Measurements from ENCODE around the gene RNF11.

RNF11 gene

GRCh38 chr1:51281807-51282206 lies 45.7 kb downstream of the RNF11 start:
- no peak overlapping the region for H3K4me3 ChIP-seq (ENCODE audit: low read depth, low read length)
- TF ChIP-seq, protein P1, sequence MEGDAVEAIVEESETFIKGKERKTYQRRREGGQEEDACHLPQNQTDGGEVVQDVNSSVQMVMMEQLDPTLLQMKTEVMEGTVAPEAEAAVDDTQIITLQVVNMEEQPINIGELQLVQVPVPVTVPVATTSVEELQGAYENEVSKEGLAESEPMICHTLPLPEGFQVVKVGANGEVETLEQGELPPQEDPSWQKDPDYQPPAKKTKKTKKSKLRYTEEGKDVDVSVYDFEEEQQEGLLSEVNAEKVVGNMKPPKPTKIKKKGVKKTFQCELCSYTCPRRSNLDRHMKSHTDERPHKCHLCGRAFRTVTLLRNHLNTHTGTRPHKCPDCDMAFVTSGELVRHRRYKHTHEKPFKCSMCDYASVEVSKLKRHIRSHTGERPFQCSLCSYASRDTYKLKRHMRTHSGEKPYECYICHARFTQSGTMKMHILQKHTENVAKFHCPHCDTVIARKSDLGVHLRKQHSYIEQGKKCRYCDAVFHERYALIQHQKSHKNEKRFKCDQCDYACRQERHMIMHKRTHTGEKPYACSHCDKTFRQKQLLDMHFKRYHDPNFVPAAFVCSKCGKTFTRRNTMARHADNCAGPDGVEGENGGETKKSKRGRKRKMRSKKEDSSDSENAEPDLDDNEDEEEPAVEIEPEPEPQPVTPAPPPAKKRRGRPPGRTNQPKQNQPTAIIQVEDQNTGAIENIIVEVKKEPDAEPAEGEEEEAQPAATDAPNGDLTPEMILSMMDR (IDR thresholded peaks at IDR 0.05; ENCODE audit: borderline replicate concordance, insufficient read depth, low read depth, low read length) = no peak

DNA sequence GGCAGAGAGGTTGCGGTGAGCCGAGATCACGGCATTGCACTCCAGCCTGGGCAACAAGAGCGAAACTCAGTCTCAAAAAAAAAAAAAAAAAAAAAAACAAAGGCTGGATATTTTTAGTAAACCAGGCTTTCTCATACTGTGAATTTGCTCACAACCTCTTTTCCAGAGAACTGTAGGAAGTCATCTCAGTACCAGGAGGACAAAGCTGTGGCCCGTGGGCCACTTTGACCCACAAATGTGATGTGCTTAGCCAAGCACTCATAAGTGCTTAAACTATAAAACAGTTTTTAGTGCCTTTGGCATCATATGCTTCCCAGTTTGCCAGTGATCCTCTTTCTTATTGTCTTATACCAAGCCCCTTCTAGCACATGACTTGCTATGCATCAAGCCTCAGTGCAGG lies 46.5 kb downstream of the RNF11 start:
- TF ChIP-seq, protein P1 (IDR thresholded peaks at IDR 0.05; ENCODE audit: borderline replicate concordance, insufficient read depth, low read depth, low read length) = no peak
- no peak overlapping the region for H3K4me3 ChIP-seq (ENCODE audit: low read depth, low read length)

DNA sequence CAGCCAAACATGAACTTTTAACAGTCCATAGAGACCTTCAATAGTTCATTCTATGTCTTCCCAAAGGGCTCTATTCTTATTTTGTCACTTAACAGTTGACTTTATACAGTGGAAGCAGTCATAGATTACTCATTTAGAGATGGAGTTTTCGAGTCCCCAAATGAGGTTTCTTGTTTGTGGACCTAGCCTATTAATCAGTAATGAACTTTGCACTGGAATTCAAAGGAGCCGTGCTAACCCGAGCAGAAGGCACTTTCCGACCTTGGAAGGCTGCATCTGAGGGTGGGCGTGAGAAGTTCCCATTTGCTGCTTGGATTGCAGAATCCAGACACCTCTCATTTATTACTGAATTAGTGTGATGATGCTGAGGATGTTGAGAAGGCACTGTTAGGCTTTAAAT lies 47.9 kb downstream of the RNF11 start:
- no peak overlapping the region for H3K4me3 ChIP-seq (ENCODE audit: low read depth, low read length)
- TF ChIP-seq, protein P1 (IDR thresholded peaks at IDR 0.05; ENCODE audit: borderline replicate concordance, insufficient read depth, low read depth, low read length) = no peak

DNA sequence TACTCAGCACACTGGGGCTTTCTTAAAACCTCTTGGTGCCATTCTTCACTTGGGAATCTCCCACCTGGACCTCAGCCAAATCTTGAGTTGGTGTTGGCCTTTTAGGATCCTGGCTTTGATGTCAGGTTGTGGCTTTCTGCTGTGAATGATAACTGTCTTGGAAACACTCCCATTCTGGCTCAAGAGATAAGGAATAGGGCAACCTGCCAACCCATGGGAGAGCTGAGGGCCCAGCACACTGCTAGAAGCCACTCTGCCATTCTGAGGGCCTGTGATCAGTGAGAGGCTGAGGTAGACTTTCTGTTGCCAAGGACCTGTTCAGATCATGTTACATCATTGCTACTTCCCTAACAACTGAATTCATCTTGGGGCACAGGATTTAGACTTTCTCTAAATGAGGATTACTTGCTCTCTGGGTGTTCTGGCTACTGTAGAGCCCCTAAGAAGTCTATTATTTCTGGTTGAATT lies 48.4 kb downstream of the RNF11 start:
- no peak overlapping the region for H3K4me3 ChIP-seq (ENCODE audit: low read depth, low read length)
- TF ChIP-seq, protein P1 (IDR thresholded peaks at IDR 0.05; ENCODE audit: borderline replicate concordance, insufficient read depth, low read depth, low read length) = no peak

GRCh38 chr1:51285055-51285454 lies 49.0 kb downstream of the RNF11 start:
- no peak overlapping the region for H3K4me3 ChIP-seq (ENCODE audit: low read depth, low read length)
- TF ChIP-seq, protein P1 (IDR thresholded peaks at IDR 0.05; ENCODE audit: borderline replicate concordance, insufficient read depth, low read depth, low read length) = no peak

GRCh38 chr1:51287966-51288365 lies 51.9 kb downstream of the RNF11 start:
- TF ChIP-seq, protein P1 (IDR thresholded peaks at IDR 0.05; ENCODE audit: borderline replicate concordance, insufficient read depth, low read depth, low read length) = no peak
- H3K4me3 ChIP-seq (ENCODE audit: low read depth, low read length) = no peak overlapping the region

DNA sequence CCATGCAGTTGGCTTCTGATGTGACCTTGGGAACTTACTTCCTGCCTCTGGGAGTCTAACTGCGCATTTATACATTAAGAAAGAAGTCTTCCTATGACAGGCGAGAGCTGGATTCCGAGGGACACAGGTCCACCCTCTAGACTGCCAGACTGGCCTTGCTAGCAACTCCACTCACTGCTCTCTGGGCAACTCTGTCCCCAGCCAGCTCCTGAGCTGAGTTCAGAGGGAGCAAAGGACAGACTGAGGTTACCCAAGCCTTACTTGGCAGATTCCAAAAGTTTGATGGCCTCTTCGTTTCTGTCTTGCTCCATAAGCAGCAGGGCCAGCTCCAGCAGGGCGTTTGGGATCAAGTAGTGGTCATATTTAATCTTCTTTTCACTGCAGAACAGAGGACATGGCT lies 52.5 kb downstream of the RNF11 start:
- TF ChIP-seq, protein P1 (IDR thresholded peaks at IDR 0.05; ENCODE audit: borderline replicate concordance, insufficient read depth, low read depth, low read length) = no peak
- no peak overlapping the region for H3K4me3 ChIP-seq (ENCODE audit: low read depth, low read length)
